HEK293 (cell line): ENCODE measurements around the gene BLOC1S3.

Source experiments
- CTCF ChIA-PET: fragments of 350-600 bp; formaldehyde crosslinking; extraction: SDS; loops from one replicate; lab custom pipeline; 2021; ENCODE audit warnings: antibody characterized with exemption; lab: Yijun Ruan, JAX
- POLR2A ChIA-PET: fragments of 300-600 bp; formaldehyde crosslinking; extraction: SDS; loops from one replicate; lab custom pipeline; 2020; ENCODE audit warnings: antibody characterized with exemption, inconsistent platforms; lab: Yijun Ruan, JAX
- H3K27ac ChIP-seq: fragments of 200-500 bp; sonication (Bioruptor generic); 2 replicates; pipeline ENCODE4 v1.5.1; 2014; ENCODE audit warnings: low read depth, low read length, control low read depth, inconsistent platforms; ENCODE audit errors: extremely low read depth
- H3K36me3 ChIP-seq, 2 experiments: fragments of 200-500 bp in 1 of 2; sonication (Bioruptor generic) in 1 of 2; 1 replicate in 1 of 2; 2 replicates in 1 of 2; pipeline ENCODE4 v1.5.1; 2014 to 2017; ENCODE audit warnings: inconsistent platforms in 2 of 2, low read length in 2 of 2; ENCODE audit not compliant: control insufficient read depth in 2 of 2, insufficient read depth in 1 of 2
- H3K4me1 ChIP-seq: fragments of 200-500 bp; sonication (Bioruptor generic); 2 replicates; pipeline ENCODE4 v1.5.1; 2014; ENCODE audit warnings: mild to moderate bottlenecking, low read length, inconsistent platforms; ENCODE audit not compliant: control insufficient read depth, insufficient read depth
- H3K4me3 ChIP-seq: 2 replicates; pipeline ENCODE4 v1.5.1; 2011; ENCODE audit warnings: low read depth, mild to moderate bottlenecking, control low read depth, low read length, moderate library complexity
- H3K9me3 ChIP-seq: fragments of 200-500 bp; sonication (Bioruptor generic); 2 replicates; pipeline ENCODE4 v1.5.1; 2014; ENCODE audit warnings: low read depth, low read length, inconsistent platforms; ENCODE audit not compliant: control insufficient read depth, insufficient read depth
- HOXC10 ChIP-seq: sonication (generic); formaldehyde crosslinking; IDR thresholded peaks from 2 replicates; pipeline ENCODE4 v1.8.1; 2023; ENCODE audit warnings: mild to moderate bottlenecking, missing genetic modification reagents
- IKZF3 ChIP-seq: fragments of 450-650 bp; IDR thresholded peaks from 2 replicates; pipeline ENCODE4 v1.5.0; 2018; ENCODE audit warnings: missing biosample characterization, mild to moderate bottlenecking, missing genetic modification characterization, moderate library complexity
- KLF1 ChIP-seq: fragments of 450-650 bp; formaldehyde crosslinking; IDR thresholded peaks from 2 replicates; pipeline ENCODE4 v1.5.1; 2016; ENCODE audit warnings: missing biosample characterization, missing genetic modification characterization
- ZFHX2 ChIP-seq: fragments of 450-650 bp; formaldehyde crosslinking; conservative IDR thresholded peaks from 2 replicates; pipeline ENCODE4 v1.5.1; 2016; ENCODE audit warnings: missing biosample characterization, missing genetic modification characterization
- ZNF175 ChIP-seq: fragments of 450-650 bp; formaldehyde crosslinking; IDR thresholded peaks from 2 replicates; pipeline ENCODE4 v1.5.1; 2016; ENCODE audit warnings: missing biosample characterization, missing genetic modification characterization
- ZNF184 ChIP-seq: fragments of 450-650 bp; IDR thresholded peaks from 2 replicates; pipeline ENCODE4 v1.5.1; 2018; ENCODE audit warnings: missing biosample characterization, mild to moderate bottlenecking, missing genetic modification characterization
- ZNF248 ChIP-seq: fragments of 450-650 bp; formaldehyde crosslinking; IDR thresholded peaks from 2 replicates; pipeline ENCODE4 v1.5.1; 2017; ENCODE audit warnings: missing biosample characterization, missing genetic modification characterization
- ZNF335 ChIP-seq: fragments of 450-650 bp; formaldehyde crosslinking; conservative IDR thresholded peaks from 2 replicates; pipeline ENCODE4 v1.5.1; 2016; ENCODE audit warnings: missing biosample characterization, missing genetic modification characterization
- ZNF366 ChIP-seq: fragments of 450-650 bp; formaldehyde crosslinking; conservative IDR thresholded peaks from 2 replicates; pipeline ENCODE4 v1.5.1; 2016; ENCODE audit warnings: missing biosample characterization, missing genetic modification characterization
- ZNF394 ChIP-seq: fragments of 450-650 bp; formaldehyde crosslinking; IDR thresholded peaks from 2 replicates; pipeline ENCODE4 v1.5.1; 2016; ENCODE audit warnings: missing biosample characterization, missing genetic modification characterization, mild to moderate bottlenecking, moderate library complexity, borderline replicate concordance
- ZNF416 ChIP-seq: fragments of 450-650 bp; formaldehyde crosslinking; IDR thresholded peaks from 2 replicates; pipeline ENCODE4 v1.5.1; 2016; ENCODE audit warnings: missing biosample characterization, missing genetic modification characterization
- ZNF530 ChIP-seq: fragments of 450-650 bp; formaldehyde crosslinking; IDR thresholded peaks from 2 replicates; pipeline ENCODE4 v1.5.1; 2016; ENCODE audit warnings: low read depth, missing biosample characterization, missing genetic modification characterization
- ZNF560 ChIP-seq: fragments of 450-650 bp; formaldehyde crosslinking; IDR thresholded peaks from 2 replicates; pipeline ENCODE4 v1.5.1; 2017; ENCODE audit warnings: missing biosample characterization, missing genetic modification characterization, borderline replicate concordance
- ZNF600 ChIP-seq: fragments of 450-650 bp; formaldehyde crosslinking; IDR thresholded peaks from 2 replicates; pipeline ENCODE4 v1.5.1; 2016; ENCODE audit warnings: missing biosample characterization, missing genetic modification characterization
- ZNF623 ChIP-seq: fragments of 450-650 bp; formaldehyde crosslinking; IDR thresholded peaks from 2 replicates; pipeline ENCODE4 v1.5.1; 2016; ENCODE audit warnings: missing biosample characterization, missing genetic modification characterization
- ZNF830 ChIP-seq: fragments of 450-650 bp; IDR thresholded peaks from 2 replicates; pipeline ENCODE4 v1.5.0; 2018; ENCODE audit warnings: missing biosample characterization, missing genetic modification characterization, low read depth, mild to moderate bottlenecking, moderate library complexity
- TF ChIP-seq, protein P1 (sequence below): fragments of 450-650 bp; formaldehyde crosslinking; IDR thresholded peaks from 2 replicates; pipeline ENCODE4 v1.5.1; 2016; ENCODE audit warnings: missing biosample characterization, missing genetic modification characterization, low read depth
- TF ChIP-seq, protein P2 (sequence below): IDR thresholded peaks from 2 replicates; pipeline ENCODE4 v1.6.1; 2011; ENCODE audit warnings: mild to moderate bottlenecking, low read depth, low read length, borderline replicate concordance
- TF ChIP-seq, protein P3 (sequence below): fragments of 450-650 bp; formaldehyde crosslinking; IDR thresholded peaks from 2 replicates; pipeline ENCODE4 v1.5.1; 2016; ENCODE audit warnings: missing biosample characterization, missing genetic modification characterization
- TF ChIP-seq, protein P4 (sequence below): fragments of 450-650 bp; formaldehyde crosslinking; IDR thresholded peaks from 2 replicates; pipeline ENCODE4 v1.5.1; 2016; ENCODE audit warnings: missing biosample characterization, missing genetic modification characterization

Gene BLOC1S3

DNA sequence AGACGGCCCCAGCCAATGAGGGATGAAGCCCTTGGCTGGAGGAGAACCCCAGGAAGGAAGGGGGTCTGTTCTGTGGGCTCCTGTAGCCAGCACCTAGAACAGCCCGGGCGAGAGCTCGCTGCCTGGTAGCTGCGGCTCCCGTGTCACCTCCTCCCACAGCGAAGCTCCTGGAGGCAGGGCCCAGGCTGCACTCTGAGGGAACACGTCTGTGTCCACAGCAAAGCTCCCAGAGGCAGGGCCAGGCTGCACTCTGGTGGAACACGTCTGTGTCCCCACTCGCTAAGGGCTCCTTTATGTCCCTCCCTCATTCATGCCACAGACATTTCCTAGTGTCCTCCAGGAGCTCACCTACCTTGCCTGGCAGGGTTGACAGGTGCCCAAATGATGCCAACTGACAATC, 9.0 kb upstream of the BLOC1S3 start (continued):
- TF ChIP-seq, protein P1, sequence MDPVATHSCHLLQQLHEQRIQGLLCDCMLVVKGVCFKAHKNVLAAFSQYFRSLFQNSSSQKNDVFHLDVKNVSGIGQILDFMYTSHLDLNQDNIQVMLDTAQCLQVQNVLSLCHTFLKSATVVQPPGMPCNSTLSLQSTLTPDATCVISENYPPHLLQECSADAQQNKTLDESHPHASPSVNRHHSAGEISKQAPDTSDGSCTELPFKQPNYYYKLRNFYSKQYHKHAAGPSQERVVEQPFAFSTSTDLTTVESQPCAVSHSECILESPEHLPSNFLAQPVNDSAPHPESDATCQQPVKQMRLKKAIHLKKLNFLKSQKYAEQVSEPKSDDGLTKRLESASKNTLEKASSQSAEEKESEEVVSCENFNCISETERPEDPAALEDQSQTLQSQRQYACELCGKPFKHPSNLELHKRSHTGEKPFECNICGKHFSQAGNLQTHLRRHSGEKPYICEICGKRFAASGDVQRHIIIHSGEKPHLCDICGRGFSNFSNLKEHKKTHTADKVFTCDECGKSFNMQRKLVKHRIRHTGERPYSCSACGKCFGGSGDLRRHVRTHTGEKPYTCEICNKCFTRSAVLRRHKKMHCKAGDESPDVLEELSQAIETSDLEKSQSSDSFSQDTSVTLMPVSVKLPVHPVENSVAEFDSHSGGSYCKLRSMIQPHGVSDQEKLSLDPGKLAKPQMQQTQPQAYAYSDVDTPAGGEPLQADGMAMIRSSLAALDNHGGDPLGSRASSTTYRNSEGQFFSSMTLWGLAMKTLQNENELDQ (tag by site-specific recombination): no peak
- no peak for TF ChIP-seq ZNF335
- no peak for TF ChIP-seq HOXC10 (CRISPR knock-in tag)
- no peak for TF ChIP-seq ZNF366 (tag by site-specific recombination)
- TF ChIP-seq, protein P2, sequence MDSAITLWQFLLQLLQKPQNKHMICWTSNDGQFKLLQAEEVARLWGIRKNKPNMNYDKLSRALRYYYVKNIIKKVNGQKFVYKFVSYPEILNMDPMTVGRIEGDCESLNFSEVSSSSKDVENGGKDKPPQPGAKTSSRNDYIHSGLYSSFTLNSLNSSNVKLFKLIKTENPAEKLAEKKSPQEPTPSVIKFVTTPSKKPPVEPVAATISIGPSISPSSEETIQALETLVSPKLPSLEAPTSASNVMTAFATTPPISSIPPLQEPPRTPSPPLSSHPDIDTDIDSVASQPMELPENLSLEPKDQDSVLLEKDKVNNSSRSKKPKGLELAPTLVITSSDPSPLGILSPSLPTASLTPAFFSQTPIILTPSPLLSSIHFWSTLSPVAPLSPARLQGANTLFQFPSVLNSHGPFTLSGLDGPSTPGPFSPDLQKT: no peak
- TF ChIP-seq IKZF3 (tag by site-specific recombination): no peak
- no peak for TF ChIP-seq ZNF560
- no peak for TF ChIP-seq ZNF416 (tag by site-specific recombination)
- TF ChIP-seq, protein P3, sequence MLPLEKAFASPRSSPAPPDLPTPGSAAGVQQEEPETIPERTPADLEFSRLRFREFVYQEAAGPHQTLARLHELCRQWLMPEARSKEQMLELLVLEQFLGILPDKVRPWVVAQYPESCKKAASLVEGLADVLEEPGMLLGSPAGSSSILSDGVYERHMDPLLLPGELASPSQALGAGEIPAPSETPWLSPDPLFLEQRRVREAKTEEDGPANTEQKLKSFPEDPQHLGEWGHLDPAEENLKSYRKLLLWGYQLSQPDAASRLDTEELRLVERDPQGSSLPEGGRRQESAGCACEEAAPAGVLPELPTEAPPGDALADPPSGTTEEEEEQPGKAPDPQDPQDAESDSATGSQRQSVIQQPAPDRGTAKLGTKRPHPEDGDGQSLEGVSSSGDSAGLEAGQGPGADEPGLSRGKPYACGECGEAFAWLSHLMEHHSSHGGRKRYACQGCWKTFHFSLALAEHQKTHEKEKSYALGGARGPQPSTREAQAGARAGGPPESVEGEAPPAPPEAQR (tag by site-specific recombination): no peak
- TF ChIP-seq ZNF830 (tag by site-specific recombination): no peak
- no peak for TF ChIP-seq ZNF394 (tag by site-specific recombination)

DNA sequence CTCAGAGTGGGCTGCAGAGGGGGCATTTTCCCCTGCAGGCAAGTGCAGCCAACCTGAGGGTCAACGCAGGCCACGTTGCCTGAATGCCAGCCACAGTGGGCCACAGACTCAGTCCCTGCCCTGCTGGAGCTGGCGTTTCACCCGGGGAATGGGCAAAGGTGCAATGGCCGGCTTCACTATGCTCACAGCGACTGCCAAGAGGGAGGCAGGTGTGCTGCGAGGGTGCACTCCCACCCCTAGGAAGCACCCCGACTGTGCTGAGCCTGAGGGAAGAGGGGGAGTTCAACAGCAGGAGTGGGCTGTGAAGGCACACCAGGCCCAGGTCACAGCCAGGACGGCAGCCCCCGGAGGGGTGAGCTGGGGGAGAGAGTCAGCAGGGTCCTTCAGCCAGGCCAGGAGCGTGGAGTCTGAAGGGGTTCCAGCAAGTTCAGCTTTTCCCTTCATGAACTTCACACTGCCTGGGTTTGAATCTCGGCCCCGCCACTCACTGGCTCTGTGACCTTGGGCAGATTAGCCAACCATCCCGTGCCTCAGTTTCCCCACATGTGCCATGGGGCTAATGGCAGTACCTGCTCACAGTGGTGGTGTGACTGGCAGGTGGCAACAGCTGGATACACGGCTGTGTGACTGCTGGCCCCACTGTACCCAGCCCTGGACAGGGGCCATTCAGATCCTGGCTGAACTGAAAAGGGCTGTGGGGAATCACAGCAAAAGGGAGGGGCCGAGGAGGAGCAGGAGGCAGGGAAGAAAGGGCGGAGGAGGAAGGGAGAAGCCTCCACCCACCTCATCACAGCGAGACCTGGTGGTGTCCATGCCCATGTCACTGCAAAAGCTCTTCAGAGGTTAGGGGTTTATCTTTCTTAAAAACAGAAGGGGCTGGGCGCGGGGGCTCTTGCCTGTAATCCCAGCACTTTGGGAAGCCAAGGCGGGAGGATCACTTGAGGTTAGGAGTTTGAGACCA, 8.2 kb upstream of the BLOC1S3 start:
- POLR2A ChIA-PET: no interaction called here
- CTCF ChIA-PET: interaction anchor here (0.5 to 0.6 kb wide), 4 partner anchors 10 to 159 kb away, joined by 3 to 5 read pairs (median 4); no protein-coding TSS in a partner anchor
- no peaks in the 10 kb centered on the region for H3K9me3 ChIP-seq
- no peak overlapping the region for H3K27ac ChIP-seq
- TF ChIP-seq ZFHX2 (tag by site-specific recombination) (0 out of 2 replicates have a peak, but pooled peaks have one; percentile 8), KLF1 (tag by site-specific recombination) (peak; percentile 92), ZNF184 (tag by site-specific recombination) (no peak), ZNF530 (tag by site-specific recombination) (no peak), ZNF623 (no peak), ZNF175 (tag by site-specific recombination) (no peak)
- H3K4me1 ChIP-seq: no peaks in the 10 kb centered on the region; the same call in 1 of the 2 replicates
- H3K36me3 ChIP-seq: no peaks in the 10 kb centered on the region
- no peak overlapping the region for H3K4me3 ChIP-seq

DNA sequence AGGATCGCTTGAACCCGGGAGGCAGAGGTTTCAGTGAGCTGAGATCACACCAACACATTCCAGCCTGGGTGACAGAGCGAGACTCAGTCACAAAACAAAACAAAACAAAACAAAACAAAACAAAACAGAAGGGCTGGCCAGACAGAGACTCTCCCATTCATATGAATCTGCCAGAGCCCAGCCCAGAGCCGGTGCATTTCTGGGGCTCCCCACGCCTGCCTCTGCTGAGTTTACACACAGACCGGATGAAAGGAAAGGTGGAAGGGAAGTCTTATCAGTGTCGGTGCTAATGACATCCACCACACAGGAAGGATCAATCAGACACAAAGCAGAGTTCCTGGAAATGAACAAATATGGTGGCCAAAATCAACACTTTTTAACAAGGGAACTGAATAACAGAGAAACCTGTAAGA, 7.4 kb upstream of the BLOC1S3 start:
- Histone ChIP-seq H3K27ac (no peak overlapping the region), H3K9me3 (no peaks in the 10 kb centered on the region), H3K4me1 (no peaks in the 10 kb centered on the region; the same call in 1 of the 2 replicates)
- POLR2A ChIA-PET: no interaction called here
- TF ChIP-seq ZNF600 (0 out of 2 replicates have a peak, but pooled peaks have one; percentile 14), ZNF248 (tag by site-specific recombination) (no peak)
- TF ChIP-seq, protein P4, sequence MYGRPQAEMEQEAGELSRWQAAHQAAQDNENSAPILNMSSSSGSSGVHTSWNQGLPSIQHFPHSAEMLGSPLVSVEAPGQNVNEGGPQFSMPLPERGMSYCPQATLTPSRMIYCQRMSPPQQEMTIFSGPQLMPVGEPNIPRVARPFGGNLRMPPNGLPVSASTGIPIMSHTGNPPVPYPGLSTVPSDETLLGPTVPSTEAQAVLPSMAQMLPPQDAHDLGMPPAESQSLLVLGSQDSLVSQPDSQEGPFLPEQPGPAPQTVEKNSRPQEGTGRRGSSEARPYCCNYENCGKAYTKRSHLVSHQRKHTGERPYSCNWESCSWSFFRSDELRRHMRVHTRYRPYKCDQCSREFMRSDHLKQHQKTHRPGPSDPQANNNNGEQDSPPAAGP (tag by site-specific recombination): 0 out of 2 replicates have a peak, but pooled peaks have one; percentile 14
- TF ChIP-seq, all 188 proteins: peak for 2
- Histone ChIP-seq H3K36me3 (no peaks in the 10 kb centered on the region), H3K4me3 (no peak overlapping the region)
- CTCF ChIA-PET: interaction anchor here (0.6 to 0.7 kb wide), 2 partner anchors 91 to 514 kb away, joined by 3 read pairs; no protein-coding TSS in a partner anchor
